GM12878 (cell line): ENCODE measurements around the gene VWA8. TPM values are rescaled to one million over a fixed set of nuclear protein-coding genes. Genes with fewer than 3 reads are reported as not detected.

Experiments used
- ATAC-seq: fragments of 200-7000 bp; cut with Tn5 transposase; 3 replicates; pipeline ENCODE4 v1.9.1; 2020; ENCODE audit warnings: mild to moderate bottlenecking, moderate library complexity
- BruUV-seq: library from RNA; stranded (reverse); fragments of 400-500 nt; replicated peaks from 2 replicates; lab custom pipeline; 2021; lab: Mats Ljungman, UMichigan
- CTCF ChIA-PET: fragments of 300-600 bp; sonication (Branson Sonifier 250); formaldehyde crosslinking; extraction: SDS; loops from one replicate; lab custom pipeline; 2021; ENCODE audit warnings: inconsistent platforms; lab: Yijun Ruan, JAX
- POLR2A ChIA-PET: fragments of 350-600 bp; formaldehyde crosslinking; extraction: SDS; loops from one replicate; lab custom pipeline; 2021; ENCODE audit warnings: inconsistent platforms; lab: Charles Lee
- RAD21 ChIA-PET: fragments of 300-600 bp; sonication (Branson Sonifier 250); formaldehyde crosslinking; loops from one replicate; lab custom pipeline; 2023; ENCODE audit warnings: antibody characterized with exemption; ENCODE audit not compliant: unreplicated experiment; lab: Charles Lee
- SMC1A ChIA-PET: fragments of 300-600 bp; sonication (Branson Sonifier 250); formaldehyde crosslinking; loops from one replicate; lab custom pipeline; 2023; ENCODE audit not compliant: unreplicated experiment, uncharacterized antibody; lab: Charles Lee
- DNase-seq: peaks from one replicate; pipeline ENCODE4 v3.0.0-alpha.2; 2011; ENCODE audit warnings: low read depth, low spot score
- FAIRE-seq: peaks from 3 replicates; lab custom pipeline; 2011; peaks lifted over from hg19 to GRCh38; lab: Jason Lieb, UNC
- H2AFZ ChIP-seq: 2 replicates; pipeline ENCODE4 v1.6.0; 2011; ENCODE audit warnings: low read depth, low read length, control low read depth; ENCODE audit not compliant: control insufficient read depth
- H3K27ac ChIP-seq: 2 replicates; pipeline ENCODE4 v1.5.1; 2011; ENCODE audit warnings: control low read depth; ENCODE audit not compliant: control insufficient read depth, insufficient read depth
- H3K27me3 ChIP-seq, 2 experiments: replicated peaks in 1 of 2; 2 replicates each; pipeline versions ENCODE4 v1.6.0 to v1.6.1; 2011; ENCODE audit warnings: low read length in 1 of 2; ENCODE audit not compliant: control insufficient read depth in 2 of 2, insufficient read depth in 2 of 2
- H3K36me3 ChIP-seq, 2 experiments: 2 replicates each; pipeline ENCODE4 v1.5.1; 2011; ENCODE audit warnings: low read length in 1 of 2; ENCODE audit not compliant: control insufficient read depth in 2 of 2, insufficient read depth in 2 of 2
- H3K4me1 ChIP-seq: 2 replicates; pipeline ENCODE4 v1.6.1; 2011; ENCODE audit warnings: mild to moderate bottlenecking, low read length, moderate library complexity, mixed read lengths; ENCODE audit not compliant: control insufficient read depth, insufficient read depth
- H3K4me2 ChIP-seq: 2 replicates; pipeline ENCODE4 v1.6.0; 2011; ENCODE audit warnings: control low read depth; ENCODE audit not compliant: control insufficient read depth, insufficient read depth
- H3K4me3 ChIP-seq: fragments of 200-600 bp; sonication (generic); 2 replicates; pipeline ENCODE4 v1.5.1; 2016
- H3K79me2 ChIP-seq: 2 replicates; pipeline ENCODE4 v1.6.0; 2011; ENCODE audit warnings: low read length; ENCODE audit not compliant: control insufficient read depth, insufficient read depth
- H3K9ac ChIP-seq: 2 replicates; pipeline ENCODE4 v1.8.0; 2011; ENCODE audit warnings: low read length, control low read depth, mixed read lengths; ENCODE audit not compliant: control insufficient read depth, insufficient read depth
- H3K9me3 ChIP-seq: replicated peaks from 3 replicates; pipeline ENCODE4 v1.5.1; 2011; ENCODE audit warnings: mild to moderate bottlenecking, low read length; ENCODE audit not compliant: control insufficient read depth, insufficient read depth
- H4K20me1 ChIP-seq: 2 replicates; pipeline ENCODE4 v1.6.0; 2011; ENCODE audit not compliant: control insufficient read depth, insufficient read depth
- ATF3 ChIP-seq: IDR thresholded peaks from 2 replicates; pipeline ENCODE4 v1.6.1; 2011; ENCODE audit warnings: low read depth, mild to moderate bottlenecking, low read length, moderate library complexity, borderline replicate concordance; ENCODE audit errors: extremely low read depth
- BACH1 ChIP-seq: fragments of 450-650 bp; IDR thresholded peaks from 2 replicates; pipeline ENCODE4 v1.6.1; 2017; ENCODE audit warnings: mild to moderate bottlenecking, borderline replicate concordance
- CBFB ChIP-seq: IDR thresholded peaks from 2 replicates; pipeline ENCODE4 v1.6.1; 2016; ENCODE audit warnings: antibody characterized with exemption, low read depth
- CREB1 ChIP-seq: IDR thresholded peaks from 2 replicates; pipeline ENCODE4 v1.6.1; 2012; ENCODE audit warnings: low read depth, mild to moderate bottlenecking, inconsistent platforms
- EGR1 ChIP-seq, 2 experiments: IDR thresholded peaks; 1 replicate in 1 of 2; 2 replicates in 1 of 2; pipeline ENCODE4 v1.6.1; 2011 to 2012; ENCODE audit warnings: low read depth in 2 of 2, low read length in 2 of 2, borderline replicate concordance in 1 of 2, mild to moderate bottlenecking in 1 of 2, moderate library complexity in 1 of 2
- NFIC ChIP-seq: IDR thresholded peaks from 2 replicates; pipeline ENCODE4 v1.6.1; 2012; ENCODE audit warnings: low read depth, mild to moderate bottlenecking, inconsistent platforms, low read length, moderate library complexity
- SIX5 ChIP-seq: IDR thresholded peaks from 2 replicates; pipeline ENCODE4 v1.6.1; 2011; ENCODE audit warnings: mild to moderate bottlenecking, low read depth, low read length, moderate library complexity; ENCODE audit not compliant: severe bottlenecking
- SMC3 ChIP-seq: IDR thresholded peaks from 2 replicates; pipeline ENCODE4 v1.6.1; 2011; ENCODE audit warnings: low read length, improper control_type of control experiment, borderline replicate concordance
- SRF ChIP-seq, 2 experiments: IDR thresholded peaks; 2 replicates each; pipeline ENCODE4 v1.6.1; 2011; ENCODE audit warnings: low read depth in 2 of 2, low read length in 2 of 2, mild to moderate bottlenecking in 1 of 2, moderate library complexity in 1 of 2
- STAT1 ChIP-seq: fragments of 450-650 bp; conservative IDR thresholded peaks from 2 replicates; pipeline ENCODE4 v1.6.1; 2014; ENCODE audit warnings: antibody characterized with exemption, mild to moderate bottlenecking
- TCF12 ChIP-seq: IDR thresholded peaks from 2 replicates; pipeline ENCODE4 v1.6.1; 2011; ENCODE audit warnings: low read depth, mild to moderate bottlenecking, low read length
- ZNF207 ChIP-seq: fragments of 450-650 bp; IDR thresholded peaks from 2 replicates; pipeline ENCODE4 v1.6.1; 2014; ENCODE audit warnings: antibody characterized with exemption, mild to moderate bottlenecking, borderline replicate concordance
- ZZZ3 ChIP-seq: IDR thresholded peaks from 2 replicates; pipeline ENCODE4 v1.6.1; 2011; ENCODE audit warnings: low read depth; ENCODE audit not compliant: control insufficient read depth, insufficient read length
- WGBS: methylation state at CpG from one replicate; pipeline ENCODE4 v1.1.6; 2016; ENCODE audit warnings: low lambda C conversion rate; ENCODE audit not compliant: insufficient replicate concordance, insufficient coverage; ENCODE audit errors: missing lambda C conversion rate; 5-methylcytosine and 5-hydroxymethylcytosine counted together
- in situ Hi-C: fragments of 300-500 bp; cut with MboI; formaldehyde crosslinking; loops from 9 replicates; pipeline ENCODE4 v1.14.3; 2018; ENCODE audit warnings: mixed read lengths
- intact Hi-C: fragments of 100-400 bp; cut with micrococcal nuclease; formaldehyde crosslinking; loops from one replicate; pipeline ENCODE4 v1.14.2; 2022; ENCODE audit not compliant: unreplicated experiment
- polyA plus RNA-seq, 11 experiments: library from polyadenylated mRNA; depleted of rRNA in 4 of 11; unstranded in 6 of 11; stranded (reverse) in 5 of 11; fragments of >200 nt; fragmentation: Nextera tagmentation in 4 of 11; fragmentation: Illumina TruSeq in 1 of 11; extraction: Ambion mirVana in 4 of 11; extraction: Trizol in 1 of 11; gene quantifications; 1 replicate in 1 of 11; 2 replicates in 10 of 11; pipeline versions ENCODE4 v1.2.1 to v1.2.3, GENCODE V29; 2011 to 2016; ENCODE audit warnings: inconsistent platforms in 2 of 11, missing spikeins in 2 of 11, low read depth in 1 of 11
- total RNA-seq, 4 experiments: library from RNA; depleted of rRNA in 3 of 4; stranded (reverse); fragments of >200 nt in 3 of 4; fragmentation: Illumina TruSeq in 1 of 4; extraction: Trizol in 1 of 4; gene quantifications; 2 replicates each; pipeline versions ENCODE4 v1.2.1 to v1.2.3, GENCODE V29; 2013 to 2021

Gene VWA8
- total and polyA plus RNA-seq, 10 of the 15 experiments (the other 5 are each of a cell fraction or from before 2014, with no cell fraction given), result 3.0 to 21.8 (median 13.5) TPM

DNA sequence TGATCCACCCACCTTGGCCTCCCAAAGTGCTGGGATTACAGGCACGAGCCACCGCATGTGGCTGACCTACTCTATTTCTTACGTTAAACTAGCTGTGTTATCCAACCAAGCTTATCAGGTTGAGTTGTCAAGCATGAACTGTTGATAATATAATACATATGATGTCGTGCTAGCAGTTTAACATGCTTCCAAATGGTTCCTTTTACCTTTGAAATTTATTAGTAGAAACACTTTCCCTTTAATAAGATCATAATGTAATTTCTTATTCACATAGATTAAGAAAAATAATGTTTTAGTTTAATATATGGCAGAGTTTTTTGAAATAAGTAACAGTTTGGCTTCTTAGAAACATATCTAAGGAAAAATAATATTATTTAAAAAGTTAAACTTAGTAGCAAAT, 34.4 kb upstream of the VWA8 start:
- POLR2A ChIA-PET, result no interaction called here
- no TSS peak for BruUV-seq
- Histone ChIP-seq H4K20me1 (no peaks in the 10 kb centered on the region), H2AFZ (no peak overlapping the region), H3K36me3 (no peaks in the 10 kb centered on the region), H3K4me1 (no peaks in the 10 kb centered on the region), H3K4me3 (no peak overlapping the region), H3K27me3 (no peaks in the 10 kb centered on the region; a peak in 1 of 4 replicates), H3K9ac (no peak overlapping the region), H3K9me3 (no peaks in the 10 kb centered on the region; the same call in 2 of the 3 replicates), H3K79me2 (no peaks in the 10 kb centered on the region), H3K4me2 (no peak overlapping the region), H3K27ac (no peak overlapping the region)
- RAD21 ChIA-PET, result no interaction called here
- DNase-seq (no peak), ATAC-seq (no peak), FAIRE-seq (no peak)
- in situ Hi-C loops, result no loop called here
- no peak for TF ChIP-seq ATF3
- TF ChIP-seq BACH1, result no peak
- TF ChIP-seq SIX5, result no peak
- no peak for TF ChIP-seq STAT1
- no peak for TF ChIP-seq TCF12
- TF ChIP-seq ZNF207, result no peak
- TF ChIP-seq NFIC, result no peak
- no peak for TF ChIP-seq SRF (IDR thresholded peaks at IDR 0.05; ENCODE audit: low read depth in 2 of 2, low read length in 2 of 2)
- no peak for TF ChIP-seq EGR1 (IDR thresholded peaks at IDR 0.05; ENCODE audit: borderline replicate concordance in 1 of 2, low read depth in 2 of 2, low read length in 2 of 2)
- no peak for TF ChIP-seq CREB1
- TF ChIP-seq SMC3, result no peak
- no peak for TF ChIP-seq CBFB
- TF ChIP-seq ZZZ3, result no peak
- 51% methylated on average over 4 of the region's 4 CpGs for WGBS
- intact Hi-C loops, result no loop called here
- CTCF ChIA-PET, result interaction anchor here (1.5 kb wide), 1 partner anchor 14 kb away, joined by 3 read pairs; no protein-coding TSS in a partner anchor
- SMC1A ChIA-PET, result no interaction called here
